Frontal cortex (tissue), 4 donors: ENCODE results near the gene NPHP3. TPM values are rescaled to one million over a fixed set of nuclear protein-coding genes. Genes with fewer than 3 reads are reported as not detected.

Source experiments
- DNase-seq, 2 donors: peaks; one replicate each; pipeline ENCODE4 v3.0.0; 2012; ENCODE audit warnings: low spot score in 2 of 2
- FAIRE-seq: peaks from 2 replicates; lab custom pipeline; 2012; peaks lifted over from hg19 to GRCh38; lab: Jason Lieb, UNC
- total RNA-seq: library from RNA; depleted of rRNA; stranded (reverse); fragments of >200 nt; gene quantifications from one replicate; pipeline ENCODE4 v1.2.3, GENCODE V29; 2014
- donor health status: control.
- donor health status: control.
- donor health status: control.

Gene NPHP3
- total RNA-seq, 1 donor from 2014 or later = 14.3 TPM

- no peak for DNase-seq
- no peak for FAIRE-seq
Measured at GRCh38 chr3:132709761-132710160, 12.4 kb downstream of the NPHP3 start.

DNA sequence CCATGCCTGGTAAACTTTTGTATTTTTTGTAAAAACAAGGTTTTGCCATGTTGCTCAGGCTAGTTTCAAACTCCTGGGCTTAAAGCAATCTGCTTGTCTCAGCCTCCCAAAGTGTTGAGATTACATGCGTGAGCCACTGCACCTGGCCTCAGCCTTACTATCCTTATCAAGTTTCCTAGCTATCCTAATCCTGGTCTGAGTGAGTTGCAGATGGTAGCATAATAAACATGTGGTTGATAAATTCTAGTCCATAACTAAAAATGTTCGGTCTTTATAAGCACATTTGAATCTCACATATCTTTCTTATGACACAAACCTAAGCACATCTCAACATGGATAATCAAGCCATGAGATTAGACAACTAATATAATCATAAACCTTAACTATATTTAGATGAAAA, 18.5 kb downstream of the NPHP3 start:
- DNase-seq (no peak), FAIRE-seq (no peak)

GRCh38 chr3:132695422-132695821, 26.8 kb downstream of the NPHP3 start:
- no peak for DNase-seq
- no peak for FAIRE-seq

- DNase-seq = no peak
- FAIRE-seq = no peak
Measured at GRCh38 chr3:132694991-132695390, 27.2 kb downstream of the NPHP3 start.

GRCh38 chr3:132690040-132690439, 32.2 kb downstream of the NPHP3 start:
- no peak for DNase-seq
- no peak for FAIRE-seq

DNA sequence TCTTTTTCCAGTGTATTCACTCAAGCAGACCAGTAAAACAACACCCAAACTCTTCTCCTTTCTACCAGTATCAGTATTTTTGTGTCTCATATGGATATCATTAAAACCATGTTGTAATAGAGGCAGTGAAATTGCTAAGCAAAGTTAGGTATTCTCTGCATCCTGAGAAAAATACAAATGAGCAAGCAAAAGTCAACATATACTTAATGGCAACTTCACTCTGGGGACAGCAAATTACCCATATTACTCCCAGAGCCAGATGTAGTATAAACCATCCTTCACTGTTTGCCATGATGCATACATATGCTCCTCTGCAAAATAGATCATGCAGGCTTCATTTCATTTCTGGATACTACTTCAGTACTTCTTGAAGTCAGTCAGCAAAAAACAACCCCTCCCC, 40.0 kb downstream of the NPHP3 start:
- FAIRE-seq (no peak), DNase-seq (no peak)

- DNase-seq (no peak), FAIRE-seq (no peak)
Measured at GRCh38 chr3:132681421-132681820, 40.8 kb downstream of the NPHP3 start.

- FAIRE-seq = no peak
Measured at GRCh38 chr3:132679911-132680310, 42.3 kb downstream of the NPHP3 start.

GRCh38 chr3:132675408-132675807, 46.8 kb downstream of the NPHP3 start:
- DNase-seq (no peak), FAIRE-seq (no peak)

More at GRCh38 chr3:132679911-132680310, 42.3 kb downstream of the NPHP3 start:
- no peak for DNase-seq

DNA sequence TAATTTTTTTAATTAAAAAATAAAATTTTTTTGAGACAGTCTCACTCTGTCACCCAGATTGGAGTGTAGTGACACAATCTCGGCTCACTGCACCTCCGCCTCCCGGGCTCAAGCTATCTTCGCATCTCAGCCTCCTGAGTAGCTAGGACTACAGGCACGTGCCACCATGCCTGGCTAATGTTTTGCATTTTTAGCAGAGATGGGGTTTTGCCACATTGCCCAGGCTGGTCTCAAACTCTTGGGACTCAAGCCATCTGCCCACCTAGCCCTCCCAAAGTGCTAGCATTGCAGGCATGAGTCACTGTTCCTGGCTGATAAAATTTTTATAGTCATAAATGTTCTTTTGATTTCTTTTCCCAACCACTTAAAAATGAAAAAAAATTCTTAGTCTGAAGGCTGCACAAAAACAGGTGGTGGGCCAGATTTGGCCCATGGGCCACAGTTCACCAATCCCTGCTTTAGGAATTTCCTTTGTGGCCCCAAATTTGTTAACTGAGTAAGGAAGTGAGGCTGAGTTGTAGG, 52.9 kb downstream of the NPHP3 start:
- FAIRE-seq (no peak), DNase-seq (no peak)

GRCh38 chr3:132665230-132665745, 56.9 kb downstream of the NPHP3 start:
- DNase-seq (no peak), FAIRE-seq (no peak)

DNA sequence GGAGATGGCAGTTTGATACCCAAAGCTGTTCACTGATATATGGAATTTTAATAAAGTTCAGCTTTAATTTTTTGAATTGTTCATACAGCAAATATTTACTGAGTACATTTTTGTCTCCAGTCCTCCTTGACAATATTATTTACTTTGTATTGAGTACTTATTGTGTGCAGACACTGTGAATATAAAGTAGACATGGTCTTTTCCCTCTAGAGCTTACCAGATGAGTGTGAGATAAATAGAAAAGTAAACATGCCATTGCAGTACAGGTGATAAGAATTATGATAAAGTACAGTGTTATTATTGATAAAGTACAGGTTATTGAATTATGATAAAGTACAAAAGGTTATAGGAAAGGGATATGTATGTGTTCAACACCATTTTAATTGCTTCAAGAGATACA, 60.0 kb downstream of the NPHP3 start:
- FAIRE-seq (no peak), DNase-seq (no peak)

GRCh38 chr3:132661101-132661500, 61.1 kb downstream of the NPHP3 start:
- DNase-seq = no peak
- no peak for FAIRE-seq

DNA sequence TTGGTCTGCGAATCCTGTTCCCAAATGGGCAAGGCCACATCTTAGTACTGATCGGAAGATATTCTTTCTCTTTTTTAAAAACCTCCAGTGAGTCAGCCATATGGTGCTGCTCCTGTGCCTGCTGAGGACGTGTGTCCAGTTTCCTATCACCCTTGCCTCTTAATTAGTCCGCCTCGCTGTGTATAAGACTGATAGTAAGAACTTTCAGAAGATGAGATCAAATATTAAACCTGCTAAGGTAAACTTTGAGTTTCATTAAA, 61.5 kb downstream of the NPHP3 start:
- FAIRE-seq (no peak), DNase-seq (peak in 1 of 2 donors; percentile 10)

DNA sequence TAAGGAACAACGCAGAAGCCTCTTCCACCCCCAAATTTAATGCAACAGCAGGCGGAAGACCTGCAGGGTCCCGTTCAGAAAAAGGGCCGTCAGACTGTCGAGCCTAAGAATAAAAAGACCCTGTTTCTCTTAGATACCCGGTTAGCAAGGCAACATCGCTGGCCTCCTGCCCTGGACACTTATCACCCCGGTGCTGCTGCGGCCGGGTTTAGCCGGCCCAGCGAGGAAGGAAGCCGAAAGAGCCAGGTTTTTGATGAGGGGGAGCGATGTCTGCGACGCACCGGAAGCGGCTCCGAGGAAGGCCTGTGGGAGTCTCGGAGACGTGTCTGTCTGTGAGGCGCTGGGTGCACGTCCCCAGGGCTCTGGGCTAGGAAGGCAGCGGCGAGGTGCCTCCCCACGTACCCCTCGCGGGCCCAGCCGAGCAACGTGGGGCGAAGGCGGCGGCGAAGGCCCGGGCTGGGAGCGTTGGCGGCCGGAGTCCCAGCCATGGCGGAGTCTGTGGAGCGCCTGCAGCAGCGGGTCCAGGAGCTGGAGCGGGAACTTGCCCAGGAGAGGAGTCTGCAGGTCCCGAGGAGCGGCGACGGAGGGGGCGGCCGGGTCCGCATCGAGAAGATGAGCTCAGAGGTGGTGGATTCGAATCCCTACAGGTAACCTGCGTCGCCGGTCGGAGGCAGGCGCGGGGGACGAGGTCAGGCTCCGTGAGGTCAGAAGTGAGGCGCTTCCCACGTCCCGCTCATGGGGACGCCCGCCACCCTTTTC, 62.0 kb downstream of the NPHP3 start, which contains the start of gene UBA5:
Gene UBA5, plus strand, starts transcription at position 278 of the 759 bp plus-strand sequence. Its CDS starts 209 bp downstream, at position 487.
- peak; percentile 60 to 63 for DNase-seq
- no peak for FAIRE-seq

GRCh38 chr3:132659365-132660051, 62.7 kb downstream of the NPHP3 start, which contains the start of gene ACAD11:
ACAD11 (minus strand) TSS chr3:132659809; CDS start chr3:132659751, 58 bp downstream.
- DNase-seq (peak; percentile 61 to 69), FAIRE-seq (no peak)

GRCh38 chr3:132659000-132659364, 63.2 kb downstream of the NPHP3 start:
- DNase-seq (no peak), FAIRE-seq (no peak)

DNA sequence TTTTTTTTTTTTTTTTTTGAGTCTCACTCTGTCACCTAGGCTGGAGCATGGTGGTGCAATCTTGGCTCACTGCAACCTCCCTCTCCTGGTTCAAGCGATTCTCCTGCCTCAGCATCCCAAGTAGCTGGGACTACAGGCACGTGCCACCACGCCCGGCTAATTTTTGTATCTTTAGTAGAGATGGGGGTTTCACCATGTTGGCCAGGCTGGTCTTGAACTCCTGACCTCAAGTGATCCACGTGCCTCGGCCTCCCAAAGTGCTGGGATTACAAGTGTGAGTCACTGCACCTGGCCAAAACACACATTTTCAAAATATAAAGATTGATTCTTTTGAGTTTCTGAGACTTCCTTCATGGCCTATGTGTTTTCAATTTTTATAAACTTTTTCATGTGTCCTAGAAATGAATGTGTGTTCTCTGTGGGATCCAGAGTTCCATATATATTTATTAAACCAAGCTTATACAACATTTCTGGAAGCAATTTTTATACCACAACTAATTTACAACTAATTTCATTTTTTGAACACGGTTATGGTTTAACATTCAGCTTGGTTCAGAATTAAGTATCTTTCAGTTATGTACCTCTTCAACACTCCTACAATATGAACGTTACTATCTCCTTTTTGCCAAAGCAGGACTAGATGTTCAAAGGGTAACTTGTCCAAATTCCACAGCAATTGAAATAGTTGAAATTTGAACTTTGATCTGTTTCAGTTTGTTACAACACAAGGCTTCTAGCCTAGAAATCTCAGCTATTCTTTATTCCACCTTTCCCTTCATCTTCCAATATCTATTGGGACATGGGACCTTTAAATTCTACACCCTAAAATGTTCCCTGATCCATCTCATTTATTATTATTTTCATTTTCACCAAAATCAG, 64.1 kb downstream of the NPHP3 start:
- FAIRE-seq (no peak), DNase-seq (no peak)

DNA sequence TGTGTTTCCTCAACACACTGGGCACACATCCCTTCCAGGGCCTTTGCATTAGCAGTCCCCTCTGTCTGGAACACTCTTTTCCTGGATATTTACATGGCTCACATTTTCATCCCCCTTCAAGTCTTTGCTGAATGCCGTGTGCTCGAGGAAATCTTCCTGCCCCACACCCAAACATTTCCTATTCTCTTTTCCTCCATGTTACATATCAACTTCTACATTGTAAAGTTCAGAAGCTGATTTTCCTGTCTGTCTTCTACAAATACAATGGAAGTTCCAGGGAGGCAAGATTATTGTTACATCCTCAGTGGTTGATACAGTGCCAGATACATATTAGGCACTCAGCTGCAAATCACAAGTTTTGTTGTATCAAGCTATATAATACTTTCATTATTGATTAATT, 66.7 kb downstream of the NPHP3 start:
- FAIRE-seq (no peak), DNase-seq (no peak)

DNA sequence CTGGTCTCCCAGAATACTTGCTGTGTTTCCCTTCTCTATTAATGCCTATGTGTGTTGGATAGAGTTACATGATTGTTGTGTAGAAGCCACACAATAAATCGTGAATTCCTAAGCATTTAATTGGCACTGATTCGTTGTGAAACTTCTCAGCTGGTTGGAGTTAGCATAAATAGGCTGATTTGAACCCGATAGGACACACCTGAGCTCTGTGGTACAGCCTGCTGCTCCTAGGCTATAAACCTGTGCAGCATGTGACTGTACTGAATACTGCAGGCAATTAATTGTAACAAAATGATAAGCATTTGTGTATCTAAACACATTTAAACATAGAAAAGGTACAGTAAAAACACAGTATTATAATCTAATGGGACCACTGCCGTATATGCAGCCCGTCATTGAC, 67.5 kb downstream of the NPHP3 start:
- FAIRE-seq (no peak), DNase-seq (no peak)
